Measurements from ENCODE around the gene DISP2. TPM values are rescaled to one million over a fixed set of nuclear protein-coding genes. Genes with fewer than 3 reads are reported as not detected.

DISP2 gene
- total RNA-seq, 1 experiment from 2014 or later, result 10.0 TPM

DNA sequence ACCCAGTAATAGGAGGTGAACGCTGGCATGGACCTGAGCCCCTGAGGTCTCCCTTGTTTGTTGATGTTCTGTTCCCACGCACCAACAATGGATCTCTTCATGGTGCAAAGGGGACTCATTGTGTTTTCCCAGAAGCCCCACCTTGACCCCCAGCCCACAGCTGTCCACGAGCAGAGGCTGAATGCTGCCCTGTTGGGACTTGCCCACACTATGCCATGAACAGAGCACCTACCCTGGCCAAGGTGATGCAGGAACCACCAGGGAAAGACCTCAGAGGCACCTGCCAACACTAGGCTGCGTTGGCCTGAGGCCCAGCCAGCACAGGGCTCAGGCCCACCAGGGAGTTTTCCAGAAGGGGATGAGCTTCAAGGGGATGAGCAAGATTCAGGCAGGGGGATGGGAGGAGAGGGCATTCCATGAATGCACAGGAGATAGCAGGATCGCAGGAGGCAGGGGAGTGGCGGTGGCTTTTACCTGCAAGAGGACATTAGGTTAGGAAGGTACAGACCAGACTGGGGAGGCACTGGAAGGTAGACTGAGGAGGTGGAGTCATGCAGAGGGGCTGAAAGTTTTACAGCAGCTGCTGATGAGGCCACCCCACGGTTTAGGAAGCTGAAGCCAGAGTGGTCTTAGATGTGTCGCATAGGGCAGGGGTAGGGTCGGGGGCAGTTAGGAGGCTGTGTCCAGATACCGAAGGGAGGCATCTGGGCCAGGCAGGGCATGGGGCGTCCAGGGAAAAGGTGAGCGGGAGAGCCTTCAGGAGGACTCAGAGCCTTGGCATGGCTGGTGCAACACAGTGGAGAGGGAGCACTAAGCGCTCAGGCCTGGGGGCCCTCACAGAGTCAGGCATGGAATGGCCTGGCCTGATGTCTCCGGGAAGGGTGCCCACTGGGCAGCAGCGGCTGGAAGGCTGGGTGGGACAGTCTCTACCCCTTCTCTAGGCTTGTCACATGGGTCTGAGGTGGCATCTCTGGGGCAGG lies 11.2 kb upstream of the DISP2 start:
- ChIA-PET CTCF (interaction anchor here (1.0 kb wide), 1 partner anchor 9 kb away, joined by 3 read pairs; no protein-coding TSS in a partner anchor), POLR2A (no interaction called here)
- DNase-seq (ENCODE audit: low read depth, low spot score), result no peak
- H3K9me3 ChIP-seq (ENCODE audit: control insufficient read depth, insufficient read depth, low read depth, low read length), result no peaks in the 10 kb centered on the region
- TF ChIP-seq, protein P1, sequence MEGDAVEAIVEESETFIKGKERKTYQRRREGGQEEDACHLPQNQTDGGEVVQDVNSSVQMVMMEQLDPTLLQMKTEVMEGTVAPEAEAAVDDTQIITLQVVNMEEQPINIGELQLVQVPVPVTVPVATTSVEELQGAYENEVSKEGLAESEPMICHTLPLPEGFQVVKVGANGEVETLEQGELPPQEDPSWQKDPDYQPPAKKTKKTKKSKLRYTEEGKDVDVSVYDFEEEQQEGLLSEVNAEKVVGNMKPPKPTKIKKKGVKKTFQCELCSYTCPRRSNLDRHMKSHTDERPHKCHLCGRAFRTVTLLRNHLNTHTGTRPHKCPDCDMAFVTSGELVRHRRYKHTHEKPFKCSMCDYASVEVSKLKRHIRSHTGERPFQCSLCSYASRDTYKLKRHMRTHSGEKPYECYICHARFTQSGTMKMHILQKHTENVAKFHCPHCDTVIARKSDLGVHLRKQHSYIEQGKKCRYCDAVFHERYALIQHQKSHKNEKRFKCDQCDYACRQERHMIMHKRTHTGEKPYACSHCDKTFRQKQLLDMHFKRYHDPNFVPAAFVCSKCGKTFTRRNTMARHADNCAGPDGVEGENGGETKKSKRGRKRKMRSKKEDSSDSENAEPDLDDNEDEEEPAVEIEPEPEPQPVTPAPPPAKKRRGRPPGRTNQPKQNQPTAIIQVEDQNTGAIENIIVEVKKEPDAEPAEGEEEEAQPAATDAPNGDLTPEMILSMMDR (IDR thresholded peaks at IDR 0.05), result no peak
- TF ChIP-seq SIN3A (IDR thresholded peaks at IDR 0.05; ENCODE audit: borderline replicate concordance, insufficient read depth, low read depth, low read length), result no peak
- TF ChIP-seq POLR2AphosphoS5 (IDR thresholded peaks at IDR 0.05; ENCODE audit: low read depth, low read length), result no peak
- TF ChIP-seq TCF7L2 (IDR thresholded peaks at IDR 0.05; ENCODE audit: low read depth, low read length), result no peak
- TF ChIP-seq, protein P2, sequence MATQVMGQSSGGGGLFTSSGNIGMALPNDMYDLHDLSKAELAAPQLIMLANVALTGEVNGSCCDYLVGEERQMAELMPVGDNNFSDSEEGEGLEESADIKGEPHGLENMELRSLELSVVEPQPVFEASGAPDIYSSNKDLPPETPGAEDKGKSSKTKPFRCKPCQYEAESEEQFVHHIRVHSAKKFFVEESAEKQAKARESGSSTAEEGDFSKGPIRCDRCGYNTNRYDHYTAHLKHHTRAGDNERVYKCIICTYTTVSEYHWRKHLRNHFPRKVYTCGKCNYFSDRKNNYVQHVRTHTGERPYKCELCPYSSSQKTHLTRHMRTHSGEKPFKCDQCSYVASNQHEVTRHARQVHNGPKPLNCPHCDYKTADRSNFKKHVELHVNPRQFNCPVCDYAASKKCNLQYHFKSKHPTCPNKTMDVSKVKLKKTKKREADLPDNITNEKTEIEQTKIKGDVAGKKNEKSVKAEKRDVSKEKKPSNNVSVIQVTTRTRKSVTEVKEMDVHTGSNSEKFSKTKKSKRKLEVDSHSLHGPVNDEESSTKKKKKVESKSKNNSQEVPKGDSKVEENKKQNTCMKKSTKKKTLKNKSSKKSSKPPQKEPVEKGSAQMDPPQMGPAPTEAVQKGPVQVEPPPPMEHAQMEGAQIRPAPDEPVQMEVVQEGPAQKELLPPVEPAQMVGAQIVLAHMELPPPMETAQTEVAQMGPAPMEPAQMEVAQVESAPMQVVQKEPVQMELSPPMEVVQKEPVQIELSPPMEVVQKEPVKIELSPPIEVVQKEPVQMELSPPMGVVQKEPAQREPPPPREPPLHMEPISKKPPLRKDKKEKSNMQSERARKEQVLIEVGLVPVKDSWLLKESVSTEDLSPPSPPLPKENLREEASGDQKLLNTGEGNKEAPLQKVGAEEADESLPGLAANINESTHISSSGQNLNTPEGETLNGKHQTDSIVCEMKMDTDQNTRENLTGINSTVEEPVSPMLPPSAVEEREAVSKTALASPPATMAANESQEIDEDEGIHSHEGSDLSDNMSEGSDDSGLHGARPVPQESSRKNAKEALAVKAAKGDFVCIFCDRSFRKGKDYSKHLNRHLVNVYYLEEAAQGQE (IDR thresholded peaks at IDR 0.05; ENCODE audit: insufficient read depth in 1 of 2, low read depth in 2 of 2, low read length in 1 of 2), result no peak
- H3K27ac ChIP-seq (ENCODE audit: low read length), result no peak overlapping the region
- H3K36me3 ChIP-seq (ENCODE audit: control insufficient read depth, insufficient read depth, low read length), result no peaks in the 10 kb centered on the region
- H3K4me1 ChIP-seq (ENCODE audit: control insufficient read depth, insufficient read depth, low read length), result peaks cover 18% of the 10 kb centered on the region
- no peak overlapping the region for H3K4me3 ChIP-seq (ENCODE audit: low read depth in 2 of 2, low read length in 2 of 2)
- in situ Hi-C loops (cut with HindIII; ENCODE audit: low pct_unique_long_range_greater_than_20kb, low sequenced_read_pairs) (no loop called here), intact Hi-C loops (cut with micrococcal nuclease; ENCODE audit: unreplicated experiment) (no loop called here)
- ATAC-seq, result no peak
- BruUV-seq (replicated peaks), result no TSS peak
- no peaks in the 10 kb centered on the region for H3K27me3 ChIP-seq (ENCODE audit: control insufficient read depth, insufficient read depth, low read length)

DNA sequence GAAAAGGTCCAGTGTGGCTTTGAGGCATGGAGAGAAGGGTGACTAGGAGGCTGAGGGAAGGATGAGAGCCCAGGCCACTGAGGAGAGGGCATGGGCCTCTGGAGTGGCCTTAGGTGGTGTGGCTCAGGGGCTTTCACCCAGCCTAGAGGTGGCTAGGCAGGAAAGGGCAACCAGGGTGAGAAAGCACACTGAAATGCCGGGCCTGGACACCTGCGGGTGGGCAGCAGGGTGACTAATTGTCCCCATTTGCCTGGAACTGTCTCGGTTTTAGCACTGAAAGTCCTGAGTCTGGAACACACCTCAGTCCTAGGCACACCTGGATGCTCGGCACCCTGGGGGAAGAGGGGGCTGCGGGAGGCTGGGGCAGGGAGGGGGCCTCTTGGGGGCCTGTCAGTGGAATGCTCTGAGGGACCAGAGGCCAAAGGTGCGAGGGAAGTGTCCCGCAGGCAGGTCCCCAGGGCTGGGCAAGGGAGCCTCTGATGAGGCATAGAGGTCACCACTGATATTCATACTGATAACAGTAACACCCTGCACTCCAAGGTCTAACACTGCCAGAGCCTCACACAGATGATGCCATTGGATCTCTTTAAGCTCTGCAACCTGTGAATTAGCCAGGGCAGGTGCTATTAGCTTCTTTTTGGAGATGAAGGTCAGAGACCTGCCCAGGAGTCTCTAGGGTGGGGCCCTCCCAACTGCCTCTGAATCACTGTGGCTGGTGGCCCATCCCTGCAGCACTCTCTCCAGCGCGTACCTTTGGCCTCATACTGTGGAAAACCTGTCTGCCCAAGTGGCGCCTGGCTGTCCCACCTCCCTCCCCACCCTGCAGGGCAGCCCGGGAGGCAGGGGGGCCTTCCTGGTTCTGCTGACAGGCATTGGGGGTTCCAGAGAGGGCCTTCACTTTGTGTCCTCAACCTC lies 10.2 kb upstream of the DISP2 start:
- Histone ChIP-seq H3K4me1 (ENCODE audit: control insufficient read depth, insufficient read depth, low read length) (peaks cover 10% of the 10 kb centered on the region), H3K27me3 (ENCODE audit: control insufficient read depth, insufficient read depth, low read length) (no peaks in the 10 kb centered on the region), H3K27ac (ENCODE audit: low read length) (no peak overlapping the region), H3K36me3 (ENCODE audit: control insufficient read depth, insufficient read depth, low read length) (no peaks in the 10 kb centered on the region), H3K4me3 (ENCODE audit: low read depth in 2 of 2, low read length in 2 of 2) (no peak overlapping the region), H3K9me3 (ENCODE audit: control insufficient read depth, insufficient read depth, low read depth, low read length) (no peaks in the 10 kb centered on the region)
- ChIA-PET POLR2A (no interaction called here), CTCF (interaction anchor here (1.0 kb wide), 1 partner anchor 10 kb away, joined by 3 read pairs; no protein-coding TSS in a partner anchor)
- TF ChIP-seq TCF7L2 (IDR thresholded peaks at IDR 0.05; ENCODE audit: low read depth, low read length), result no peak
- no peak for TF ChIP-seq POLR2AphosphoS5 (IDR thresholded peaks at IDR 0.05; ENCODE audit: low read depth, low read length)
- no peak for TF ChIP-seq SIN3A (IDR thresholded peaks at IDR 0.05; ENCODE audit: borderline replicate concordance, insufficient read depth, low read depth, low read length)
- TF ChIP-seq, protein P1 (IDR thresholded peaks at IDR 0.05), result no peak
- TF ChIP-seq, protein P2 (IDR thresholded peaks at IDR 0.05; ENCODE audit: insufficient read depth in 1 of 2, low read depth in 2 of 2, low read length in 1 of 2), result no peak
- DNase-seq (ENCODE audit: low read depth, low spot score) (no peak), ATAC-seq (no peak)
- in situ Hi-C loops (cut with HindIII; ENCODE audit: low pct_unique_long_range_greater_than_20kb, low sequenced_read_pairs), result no loop called here
- BruUV-seq (replicated peaks), result no TSS peak
- intact Hi-C loops (cut with micrococcal nuclease; ENCODE audit: unreplicated experiment), result no loop called here

All from Panc1 (cell line).